Fibroblast of lung (primary cell): ENCODE data around the gene TPD52L1.

ENCODE experiments used
- CTCF ChIP-seq, 2 donors: IDR thresholded peaks in 1 of 2; conservative IDR thresholded peaks in 1 of 2; 1 replicate in 1 of 2; 2 replicates in 1 of 2; pipeline ENCODE4 v1.5.1; 2011 to 2012; ENCODE audit warnings: low read length in 2 of 2, control low read depth in 1 of 2, inconsistent platforms in 1 of 2, low read depth in 1 of 2, mild to moderate bottlenecking in 1 of 2
- EZH2 ChIP-seq: IDR thresholded peaks from 2 replicates; pipeline ENCODE4 v1.5.1; 2012; ENCODE audit warnings: low read length, control low read depth, mild to moderate bottlenecking; ENCODE audit errors: missing control alignments

GRCh38 chr6:125136378-125136777 is 17.2 kb upstream of the TPD52L1 start:
- TF ChIP-seq EZH2 (no peak), CTCF (conservative IDR thresholded peaks at IDR 0.05 in 1 of 2, IDR thresholded peaks at IDR 0.05 in 1 of 2; ENCODE audit: low read depth in 1 of 2, low read length in 2 of 2) (no peak)
